PC-3 (cell line): ENCODE measurements around the gene PLA2G4B. TPM values are rescaled to one million over a fixed set of nuclear protein-coding genes. Genes with fewer than 3 reads are reported as not detected.
A peak's percentile ranks its signal among the peaks of the same experiment; 100 is the strongest.

Experiments
- ATAC-seq: fragments of 200-7000 bp; cut with Tn5 transposase; 2 replicates; pipeline ENCODE4 v1.9.1; 2020; ENCODE audit warnings: mild to moderate bottlenecking, moderate library complexity
- BruUV-seq: library from RNA; stranded (reverse); fragments of 400-500 nt; replicated peaks from 2 replicates; lab custom pipeline; 2021; lab: Mats Ljungman, UMichigan
- CTCF ChIA-PET: fragments of 300-600 bp; sonication (Branson Sonifier 250); formaldehyde crosslinking; loops from one replicate; lab custom pipeline; 2022; ENCODE audit warnings: antibody characterized with exemption; lab: Charles Lee
- POLR2A ChIA-PET: fragments of 300-600 bp; sonication (Branson Sonifier 250); formaldehyde crosslinking; loops from one replicate; lab custom pipeline; 2022; ENCODE audit warnings: antibody characterized with exemption; ENCODE audit not compliant: unreplicated experiment; lab: Charles Lee
- DNase-seq: peaks from one replicate; pipeline ENCODE4 v3.0.0-alpha.2; 2015
- H2AFZ ChIP-seq: fragments of 300-600 bp; sonication (generic); 2 replicates; pipeline ENCODE4 v1.6.0; 2016; ENCODE audit warnings: antibody characterized with exemption, low read length
- H3F3A ChIP-seq: fragments of 300-600 bp; sonication (generic); one replicate; pipeline ENCODE4 v1.6.0; 2017; ENCODE audit warnings: antibody characterized with exemption, low read length, control low read depth, mild to moderate bottlenecking; ENCODE audit not compliant: unreplicated experiment
- H3K27ac ChIP-seq: fragments of 300-600 bp; sonication (generic); 2 replicates; pipeline ENCODE4 v1.5.1; 2016; ENCODE audit warnings: mild to moderate bottlenecking, low read length
- H3K27me3 ChIP-seq: fragments of 300-600 bp; sonication (generic); 2 replicates; pipeline ENCODE4 v1.6.1; 2016; ENCODE audit warnings: low read length, mixed read lengths
- H3K36me3 ChIP-seq: fragments of 300-600 bp; sonication (generic); 2 replicates; pipeline ENCODE4 v1.6.1; 2016; ENCODE audit warnings: low read depth, mixed run types, low read length, mixed read lengths
- H3K4me1 ChIP-seq: fragments of 300-600 bp; sonication (generic); 2 replicates; pipeline ENCODE4 v1.5.1; 2016; ENCODE audit warnings: low read length; ENCODE audit not compliant: insufficient read depth
- H3K4me2 ChIP-seq: fragments of 300-600 bp; sonication (generic); 2 replicates; pipeline ENCODE4 v1.6.0; 2016; ENCODE audit warnings: low read length
- H3K4me3 ChIP-seq: fragments of 300-600 bp; sonication (generic); 2 replicates; pipeline ENCODE4 v1.5.1; 2016; ENCODE audit warnings: mild to moderate bottlenecking, low read length, mixed read lengths
- H3K79me2 ChIP-seq: fragments of 300-600 bp; sonication (generic); 2 replicates; pipeline ENCODE4 v1.6.1; 2017; ENCODE audit warnings: low read length, mixed read lengths
- H3K9ac ChIP-seq: fragments of 300-600 bp; sonication (generic); 2 replicates; pipeline ENCODE4 v1.6.0; 2016; ENCODE audit warnings: mild to moderate bottlenecking, low read length
- H3K9me2 ChIP-seq: fragments of 300-600 bp; sonication (generic); replicated peaks from 2 replicates; pipeline ENCODE4 v1.6.1; 2016; ENCODE audit warnings: mixed run types, low read length, mixed read lengths
- H3K9me3 ChIP-seq: fragments of 300-600 bp; sonication (generic); 2 replicates; pipeline ENCODE4 v1.6.1; 2016; ENCODE audit warnings: low read length, mixed read lengths
- H4K20me1 ChIP-seq: fragments of 300-600 bp; sonication (generic); 2 replicates; pipeline ENCODE4 v1.6.1; 2016; ENCODE audit warnings: low read length, mixed read lengths
- EZH2 ChIP-seq: fragments of 300-600 bp; sonication (generic); IDR thresholded peaks from one replicate; pipeline ENCODE4 v1.6.1; 2017; ENCODE audit warnings: antibody characterized with exemption, mild to moderate bottlenecking, low read length; ENCODE audit not compliant: unreplicated experiment
- EZH2phosphoT487 ChIP-seq: fragments of 300-600 bp; sonication (generic); IDR thresholded peaks from 2 replicates; pipeline ENCODE4 v1.6.1; 2018; ENCODE audit warnings: mild to moderate bottlenecking, antibody characterized with exemption, low read length, borderline replicate concordance
- intact Hi-C: fragments of 100-400 bp; cut with micrococcal nuclease; formaldehyde crosslinking; loops from 2 replicates; pipeline ENCODE4 v1.9.0; 2023
- total RNA-seq: library from RNA; depleted of rRNA; stranded (reverse); fragments of >200 nt; gene quantifications from 2 replicates; pipeline ENCODE4 v1.2.3, GENCODE V29; 2014
- TF ChIP-seq, protein P1 (sequence below): fragments of 300-600 bp; sonication (generic); conservative IDR thresholded peaks from 2 replicates; pipeline ENCODE4 v1.5.1; 2017; ENCODE audit warnings: antibody characterized with exemption, low read depth, mild to moderate bottlenecking, low read length

PLA2G4B gene
- total RNA-seq, 1 experiment from 2014 or later, result 12.2 TPM

DNA sequence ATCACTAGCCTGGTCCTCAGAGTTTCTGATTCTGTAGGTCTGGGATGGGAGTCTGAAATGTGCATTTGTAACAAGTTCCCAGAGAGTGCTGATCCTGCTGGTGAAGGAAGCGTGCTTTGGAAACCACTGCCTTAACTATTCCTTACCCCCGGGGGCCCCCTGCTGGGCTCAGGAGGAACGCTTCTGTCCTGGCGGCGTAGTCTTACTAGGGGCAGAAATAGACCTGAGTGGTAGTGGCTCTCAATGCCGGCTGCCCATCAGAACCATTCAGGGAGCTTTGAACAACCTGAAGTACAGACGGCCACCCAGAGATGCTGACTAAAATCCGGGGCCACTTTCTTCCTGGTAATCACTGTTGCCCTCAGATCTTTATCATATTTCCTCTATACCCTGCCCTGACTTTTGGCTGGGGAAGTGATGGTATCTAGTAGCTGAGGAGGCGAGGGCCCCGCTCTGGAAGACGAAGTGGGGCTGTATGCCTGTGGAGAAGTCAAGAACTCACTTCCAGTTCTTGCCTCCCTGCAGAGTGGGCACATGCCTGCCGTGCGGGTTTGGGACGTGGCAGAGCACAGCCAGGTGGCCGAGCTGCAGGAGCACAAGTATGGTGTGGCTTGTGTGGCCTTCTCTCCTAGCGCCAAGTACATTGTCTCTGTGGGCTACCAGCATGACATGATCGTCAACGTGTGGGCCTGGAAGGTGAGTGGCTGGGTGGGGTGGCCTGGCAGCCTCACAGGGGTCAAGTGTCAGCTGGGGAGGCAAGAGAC is 27.0 kb upstream of the PLA2G4B start:
- ChIA-PET POLR2A (interaction anchor here (0.5 kb wide), 1 partner anchor 52 kb away, joined by 4 read pairs; no protein-coding TSS in a partner anchor), CTCF (interaction anchor here (0.7 to 4.0 kb wide), 2 partner anchors 38 to 41 kb away, joined by 3 to 76 read pairs; partner anchors contain the start of gene MAPKBP1)
- no peaks in the 10 kb centered on the region for H3K27me3 ChIP-seq
- ATAC-seq (peak; percentile 96), DNase-seq (peak; percentile 89)
- no peak overlapping the region for H3K9ac ChIP-seq
- H3K36me3 ChIP-seq, result peaks cover 18% of the 10 kb centered on the region
- no peaks in the 10 kb centered on the region for H4K20me1 ChIP-seq
- no peak for TF ChIP-seq EZH2phosphoT487
- TF ChIP-seq, protein P1, sequence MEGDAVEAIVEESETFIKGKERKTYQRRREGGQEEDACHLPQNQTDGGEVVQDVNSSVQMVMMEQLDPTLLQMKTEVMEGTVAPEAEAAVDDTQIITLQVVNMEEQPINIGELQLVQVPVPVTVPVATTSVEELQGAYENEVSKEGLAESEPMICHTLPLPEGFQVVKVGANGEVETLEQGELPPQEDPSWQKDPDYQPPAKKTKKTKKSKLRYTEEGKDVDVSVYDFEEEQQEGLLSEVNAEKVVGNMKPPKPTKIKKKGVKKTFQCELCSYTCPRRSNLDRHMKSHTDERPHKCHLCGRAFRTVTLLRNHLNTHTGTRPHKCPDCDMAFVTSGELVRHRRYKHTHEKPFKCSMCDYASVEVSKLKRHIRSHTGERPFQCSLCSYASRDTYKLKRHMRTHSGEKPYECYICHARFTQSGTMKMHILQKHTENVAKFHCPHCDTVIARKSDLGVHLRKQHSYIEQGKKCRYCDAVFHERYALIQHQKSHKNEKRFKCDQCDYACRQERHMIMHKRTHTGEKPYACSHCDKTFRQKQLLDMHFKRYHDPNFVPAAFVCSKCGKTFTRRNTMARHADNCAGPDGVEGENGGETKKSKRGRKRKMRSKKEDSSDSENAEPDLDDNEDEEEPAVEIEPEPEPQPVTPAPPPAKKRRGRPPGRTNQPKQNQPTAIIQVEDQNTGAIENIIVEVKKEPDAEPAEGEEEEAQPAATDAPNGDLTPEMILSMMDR, result peak; percentile 94
- H3K4me1 ChIP-seq, result peaks cover 14% of the 10 kb centered on the region
- H3K4me2 ChIP-seq, result no peak overlapping the region
- no peak overlapping the region for H3K4me3 ChIP-seq
- H3K27ac ChIP-seq, result no peak overlapping the region
- H3K9me3 ChIP-seq, result no peaks in the 10 kb centered on the region
- no TSS peak for BruUV-seq
- H3K79me2 ChIP-seq, result no peaks in the 10 kb centered on the region
- no peak overlapping the region for H2AFZ ChIP-seq
- no peaks in the 10 kb centered on the region for H3F3A ChIP-seq
- H3K9me2 ChIP-seq, result no peaks in the 10 kb centered on the region
- intact Hi-C loops, result loop anchor here (1.0 to 5.0 kb wide), 3 partner anchors 39 to 209 kb away; no protein-coding TSS in a partner anchor

DNA sequence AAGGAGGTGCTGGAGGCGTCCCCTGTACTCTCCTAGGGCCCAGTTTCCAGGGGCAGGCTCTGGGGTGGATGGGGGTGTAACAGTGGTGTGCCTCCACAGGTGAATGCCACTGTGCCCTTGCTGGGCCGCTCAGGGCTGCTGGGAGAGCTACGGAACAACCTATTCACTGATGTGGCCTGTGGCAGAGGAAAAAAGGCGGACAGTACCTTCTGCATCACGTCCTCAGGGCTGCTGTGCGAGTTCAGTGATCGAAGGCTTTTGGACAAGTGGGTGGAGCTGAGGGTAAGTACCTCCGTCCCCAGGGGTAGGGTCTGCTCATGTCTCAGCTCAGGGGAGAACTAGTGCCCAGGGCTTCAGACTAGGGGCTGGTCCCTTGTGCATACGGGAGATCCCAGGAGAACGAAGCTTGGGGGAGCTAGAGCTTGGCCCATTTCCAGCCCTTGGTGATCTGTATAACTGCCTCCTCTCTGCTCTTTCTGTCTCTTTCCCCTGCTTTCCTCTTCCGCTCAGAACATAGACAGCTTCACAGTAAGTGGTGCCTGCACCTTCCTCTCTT is 25.7 kb upstream of the PLA2G4B start:
- H3K27ac ChIP-seq, result no peak overlapping the region

More for the DNA sequence above, 25.7 kb upstream of the PLA2G4B start:
- no peak for ATAC-seq
- Histone ChIP-seq H2AFZ (no peak overlapping the region), H4K20me1 (no peaks in the 10 kb centered on the region), H3K9me3 (no peaks in the 10 kb centered on the region), H3K79me2 (no peaks in the 10 kb centered on the region), H3K9ac (no peak overlapping the region), H3K9me2 (no peaks in the 10 kb centered on the region), H3K36me3 (peaks cover 24% of the 10 kb centered on the region), H3K4me2 (no peak overlapping the region), H3K4me3 (no peak overlapping the region), H3K4me1 (peaks cover 12% of the 10 kb centered on the region), H3F3A (no peaks in the 10 kb centered on the region), H3K27me3 (no peaks in the 10 kb centered on the region)
- no peak for TF ChIP-seq EZH2phosphoT487
- no peak for TF ChIP-seq EZH2
- TF ChIP-seq, protein P1, result no peak
- intact Hi-C loops, result loop anchor here (5.0 kb wide), 1 partner anchor 211 kb away; no protein-coding TSS in a partner anchor
- no TSS peak for BruUV-seq
- POLR2A ChIA-PET, result no interaction called here
- CTCF ChIA-PET, result interaction anchor here (2.0 kb wide), 1 partner anchor 38 kb away, joined by 5 read pairs; the partner anchor contains the start of gene MAPKBP1
- DNase-seq, result no peak
